ENCODE results near the gene EXOSC5. TPM values are rescaled to one million over a fixed set of nuclear protein-coding genes. Genes with fewer than 3 reads are reported as not detected.
"Not testable (repeated sequence)": the region's sequence is repeated elsewhere in the genome, so short reads cannot be mapped to it uniquely, and the experiment has no call there.

Gene EXOSC5
- total RNA-seq, 2 experiments from 2014 or later, result 46.6 to 47.0 TPM

DNA sequence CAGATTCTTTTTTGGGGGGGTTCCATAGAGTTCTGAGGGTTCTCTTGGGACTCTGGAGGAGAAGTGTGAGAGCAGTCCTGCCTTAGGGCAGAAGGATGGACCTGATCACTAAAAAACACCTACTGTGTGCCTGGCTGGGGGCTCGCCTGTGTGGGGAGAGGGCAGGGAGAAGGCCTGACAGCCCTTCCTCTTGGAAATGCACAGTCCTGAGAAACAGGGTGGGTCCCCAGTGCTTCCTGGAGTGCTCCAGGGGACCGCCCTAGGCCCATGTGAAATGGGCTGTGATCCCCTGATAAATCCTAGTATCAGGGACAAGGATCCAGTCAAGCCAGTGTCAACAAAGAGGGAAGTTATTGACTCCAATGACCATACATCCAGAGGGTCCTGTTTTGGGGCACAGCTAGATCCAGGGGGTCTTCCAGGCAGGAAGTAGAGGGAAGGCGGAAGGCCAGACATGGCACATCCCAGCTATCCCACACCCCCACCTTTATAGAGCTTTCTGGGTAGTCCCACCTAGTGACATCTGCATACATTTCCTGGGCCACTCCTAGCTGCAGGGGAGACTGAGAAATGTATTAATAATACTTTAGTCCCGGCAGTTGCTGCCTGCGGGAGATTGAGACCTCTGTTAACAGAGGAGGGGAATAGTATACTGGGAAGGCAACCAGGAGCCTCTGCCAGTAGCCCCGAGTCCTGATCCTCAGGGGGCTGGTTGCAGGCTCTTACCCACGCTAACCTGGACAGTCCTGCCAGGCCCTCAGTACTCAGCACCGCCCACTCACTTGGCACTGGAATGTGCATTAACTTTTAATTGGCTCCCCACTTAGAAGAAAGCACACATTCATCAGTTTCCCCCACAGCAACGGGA is 14.2 kb upstream of the EXOSC5 start:
- Mint-ChIP-seq H3K27me3 (no peaks in the 10 kb centered on the region), H3K9me3 (no peaks in the 10 kb centered on the region), H3K4me3 (no peak overlapping the region), H3K36me3 (ENCODE audit: low read depth) (peaks cover 12% of the 10 kb centered on the region), H3K4me1 (ENCODE audit: low read depth) (peaks cover 12% of the 10 kb centered on the region), H3K27ac (no peak overlapping the region)
- intact Hi-C loops (cut with micrococcal nuclease), result no loop called here
- no peak for TF ChIP-seq CTCF (IDR thresholded peaks at IDR 0.05)
- ATAC-seq (no peak), DNase-seq (no peak)
- CTCF ChIA-PET, result no interaction called here
- POLR2A ChIA-PET, result no interaction called here

DNA sequence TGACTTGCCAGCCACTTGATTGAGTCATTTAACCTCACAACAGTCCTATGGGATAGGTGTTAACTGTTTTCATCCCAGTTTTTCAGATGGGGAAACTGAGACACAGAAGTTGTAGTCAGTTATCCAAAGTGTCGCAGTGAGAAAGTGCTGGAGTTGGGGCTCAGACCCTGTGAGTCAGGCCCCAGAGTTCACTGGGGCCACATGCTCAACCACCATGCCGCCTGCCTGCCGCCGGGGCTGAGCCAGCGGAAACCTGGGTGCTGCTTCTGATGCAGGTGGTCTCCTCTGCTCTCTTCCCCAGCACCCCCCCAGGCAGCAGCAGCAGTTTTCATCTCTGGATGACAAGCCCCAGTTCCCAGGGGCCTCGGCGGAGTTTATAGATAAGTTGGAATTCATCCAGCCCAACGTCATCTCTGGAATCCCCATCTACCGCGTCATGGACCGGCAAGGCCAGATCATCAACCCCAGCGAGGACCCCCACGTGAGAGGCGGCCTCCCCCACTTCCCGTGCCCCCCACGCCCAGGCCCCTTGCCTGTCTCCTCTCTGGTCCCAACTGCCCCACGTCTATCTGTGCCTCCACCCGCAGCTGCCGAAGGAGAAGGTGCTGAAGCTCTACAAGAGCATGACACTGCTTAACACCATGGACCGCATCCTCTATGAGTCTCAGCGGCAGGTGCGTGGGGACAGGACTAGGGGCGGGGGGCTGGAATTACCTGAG is 13.3 kb upstream of the EXOSC5 start:
- POLR2A ChIA-PET, result no interaction called here
- intact Hi-C loops (cut with micrococcal nuclease), result no loop called here
- H3K36me3 Mint-ChIP-seq (ENCODE audit: low read depth), result peaks cover 11% of the 10 kb centered on the region
- no peak for TF ChIP-seq CTCF (IDR thresholded peaks at IDR 0.05)
- no peak overlapping the region for H3K4me3 Mint-ChIP-seq
- no peaks in the 10 kb centered on the region for H3K27me3 Mint-ChIP-seq
- no peak for ATAC-seq
- no peak for DNase-seq
- peaks cover 12% of the 10 kb centered on the region for H3K4me1 Mint-ChIP-seq (ENCODE audit: low read depth)
- no peaks in the 10 kb centered on the region for H3K9me3 Mint-ChIP-seq
- no peak overlapping the region for H3K27ac Mint-ChIP-seq
- CTCF ChIA-PET, result no interaction called here

DNA sequence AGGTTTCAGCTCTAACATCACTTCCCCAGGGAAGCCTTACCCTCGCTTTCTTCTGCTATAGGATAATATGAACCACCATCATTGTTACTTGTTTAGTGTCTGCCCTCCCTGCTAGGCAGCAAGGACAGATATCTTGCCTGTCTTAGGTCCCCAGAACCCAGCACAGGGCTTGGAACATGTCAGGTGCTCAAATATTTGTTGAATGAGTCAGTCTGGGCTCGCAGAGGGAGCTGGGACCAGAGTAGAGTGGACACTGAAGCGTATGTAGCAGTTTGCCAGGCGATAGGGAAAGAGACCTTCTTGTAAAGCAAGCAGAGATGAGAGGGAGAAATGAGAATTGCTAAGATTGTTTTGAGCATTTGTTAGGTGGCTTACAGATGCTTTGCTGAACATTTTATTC is 12.1 kb upstream of the EXOSC5 start:
- H3K9me3 Mint-ChIP-seq, result no peaks in the 10 kb centered on the region
- H3K4me3 Mint-ChIP-seq, result no peak overlapping the region
- no peak for TF ChIP-seq CTCF (IDR thresholded peaks at IDR 0.05)
- H3K27me3 Mint-ChIP-seq, result no peaks in the 10 kb centered on the region
- H3K36me3 Mint-ChIP-seq (ENCODE audit: low read depth), result peaks cover 11% of the 10 kb centered on the region
- ATAC-seq (no peak), DNase-seq (no peak)
- H3K27ac Mint-ChIP-seq, result no peak overlapping the region
- peaks cover 12% of the 10 kb centered on the region for H3K4me1 Mint-ChIP-seq (ENCODE audit: low read depth)
- intact Hi-C loops (cut with micrococcal nuclease), result no loop called here
- ChIA-PET POLR2A (interaction anchor here (1.8 kb wide), 1 partner anchor 11 kb away, joined by 9 read pairs; the partner anchor contains the start of gene BCKDHA), CTCF (interaction anchor here (1.0 to 1.4 kb wide), 2 partner anchors 30 to 161 kb away, joined by 3 to 4 read pairs; partner anchors contain the start of gene DMAC2)

- H3K27ac Mint-ChIP-seq; H3K4me3 Mint-ChIP-seq; DNase-seq; ATAC-seq; H3K9me3 Mint-ChIP-seq; H3K36me3 Mint-ChIP-seq (ENCODE audit: low read depth); H3K27me3 Mint-ChIP-seq; intact Hi-C loops (cut with micrococcal nuclease): not testable (repeated sequence)
- ChIA-PET CTCF (interaction anchor here (1.0 to 1.4 kb wide), 2 partner anchors 30 to 162 kb away, joined by 3 to 4 read pairs; partner anchors contain the start of gene DMAC2), POLR2A (interaction anchor here (0.8 to 1.8 kb wide), 5 partner anchors 10 to 74 kb away, joined by 3 to 9 read pairs (median 3); partner anchors contain the start of gene BCKDHA)
- peaks cover 12% of the 10 kb centered on the region for H3K4me1 Mint-ChIP-seq (ENCODE audit: low read depth)
These were observed 11.7 kb upstream of the EXOSC5 start for GRCh38 chr19:41408846-41409245.

DNA sequence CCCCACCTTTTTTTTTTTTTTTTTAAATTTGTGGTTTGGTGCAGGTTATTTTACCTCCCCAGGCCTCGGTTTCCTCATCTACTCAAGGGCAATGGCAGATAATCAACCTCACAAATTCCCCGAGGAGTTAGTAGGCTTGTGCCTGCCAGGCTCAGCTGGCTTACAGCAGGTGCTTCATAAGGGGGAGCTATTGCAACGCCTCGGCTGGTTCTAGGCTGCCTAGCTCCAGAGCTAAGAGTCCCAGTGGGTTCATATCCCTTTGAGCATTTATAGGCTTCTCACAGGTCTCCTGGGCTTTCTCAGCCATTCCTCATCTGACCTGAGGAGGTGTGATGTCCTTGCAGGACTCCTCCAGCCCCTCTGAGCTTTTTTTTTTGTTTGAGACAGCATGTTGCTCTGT is 11.1 kb upstream of the EXOSC5 start:
- no peak for ATAC-seq
- Mint-ChIP-seq H3K27me3 (no peaks in the 10 kb centered on the region), H3K4me1 (ENCODE audit: low read depth) (peaks cover 12% of the 10 kb centered on the region), H3K27ac (no peak overlapping the region), H3K9me3 (no peaks in the 10 kb centered on the region), H3K4me3 (no peak overlapping the region), H3K36me3 (ENCODE audit: low read depth) (peaks cover 2% of the 10 kb centered on the region)
- TF ChIP-seq CTCF (IDR thresholded peaks at IDR 0.05), result no peak
- ChIA-PET POLR2A (interaction anchor here (0.6 to 1.8 kb wide), 7 partner anchors 10 to 384 kb away, joined by 3 to 9 read pairs (median 3); partner anchors contain the start of gene BCKDHA), CTCF (interaction anchor here (1.0 kb wide), 1 partner anchor 162 kb away, joined by 3 read pairs; no protein-coding TSS in a partner anchor)
- DNase-seq, result no peak
- intact Hi-C loops (cut with micrococcal nuclease), result no loop called here
